GM13976 (cell line): Measurements from ENCODE around the gene TENM4.

Experiments used
- DNase-seq: peaks from one replicate; pipeline ENCODE4 v3.0.0; 2012; ENCODE audit warnings: low spot score
- CTCF ChIP-seq: IDR thresholded peaks from 2 replicates; pipeline ENCODE4 v1.5.1; 2012; ENCODE audit warnings: borderline replicate concordance, mild to moderate bottlenecking; ENCODE audit not compliant: insufficient read depth; ENCODE audit errors: extremely low read depth, missing control alignments, control extremely low read depth
- in situ Hi-C: fragments of 300-500 bp; cut with MboI; formaldehyde crosslinking; loops from one replicate; pipeline ENCODE4 v1.12.0; 2022; ENCODE audit warnings: low sequenced_read_pairs, mixed read lengths, inconsistent platforms; ENCODE audit not compliant: unreplicated experiment

Gene TENM4

GRCh38 chr11:78782725-78783124 is 658.1 kb downstream of the TENM4 start:
- TF ChIP-seq CTCF, result no peak
- in situ Hi-C loops, result no loop called here
- DNase-seq, result no peak

DNA sequence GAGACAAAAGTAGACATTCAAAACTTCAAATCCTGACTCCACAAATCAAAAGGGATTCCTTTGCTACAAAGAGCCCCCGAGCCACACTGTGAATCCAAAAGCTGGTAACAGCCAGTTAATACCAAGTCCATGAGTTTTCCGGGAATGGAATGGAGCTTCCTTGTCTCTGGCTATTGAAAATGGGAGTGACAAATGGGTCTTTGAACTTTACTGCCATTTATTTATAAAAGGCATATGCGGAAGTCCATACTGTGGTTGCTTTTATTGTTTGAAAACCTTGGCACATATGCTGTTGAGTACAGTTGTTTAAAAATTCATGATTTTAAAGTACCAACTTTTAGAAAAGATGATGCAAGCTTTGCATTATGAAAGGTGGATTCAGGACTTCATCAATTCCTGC is 659.9 kb downstream of the TENM4 start:
- no peak for DNase-seq
- no peak for TF ChIP-seq CTCF
- in situ Hi-C loops, result no loop called here

- no peak for TF ChIP-seq CTCF
- in situ Hi-C loops, result no loop called here
- DNase-seq, result no peak
Measured at GRCh38 chr11:78773492-78773891, 667.3 kb downstream of the TENM4 start.

GRCh38 chr11:78773077-78773476 is 667.8 kb downstream of the TENM4 start:
- in situ Hi-C loops, result no loop called here
- TF ChIP-seq CTCF, result no peak
- DNase-seq, result no peak

DNA sequence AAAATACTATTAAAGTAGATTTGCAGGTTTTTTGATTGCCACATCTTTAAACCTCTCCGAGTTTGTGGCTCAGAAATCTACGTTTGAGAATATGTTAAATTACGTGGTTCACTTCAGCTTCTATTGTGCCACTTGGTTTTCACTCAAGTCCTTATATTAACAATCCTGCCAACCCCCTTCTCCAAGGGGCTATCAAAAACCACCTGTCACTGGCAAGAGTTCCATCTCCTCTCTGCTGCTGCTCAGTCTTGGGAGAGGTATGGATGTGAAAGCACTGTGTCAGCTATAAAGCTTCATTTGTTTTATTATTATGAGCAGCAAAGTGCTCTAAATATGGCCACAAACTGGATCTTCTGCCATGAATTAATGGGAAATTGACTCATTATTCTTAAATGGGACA is 668.6 kb downstream of the TENM4 start:
- in situ Hi-C loops, result no loop called here
- TF ChIP-seq CTCF, result no peak
- DNase-seq, result no peak

- in situ Hi-C loops, result no loop called here
- no peak for TF ChIP-seq CTCF
- DNase-seq, result no peak
Measured at GRCh38 chr11:78770931-78771330, 669.9 kb downstream of the TENM4 start.

GRCh38 chr11:78768971-78769370 is 671.9 kb downstream of the TENM4 start:
- in situ Hi-C loops, result no loop called here

More at GRCh38 chr11:78768971-78769370, 671.9 kb downstream of the TENM4 start:
- DNase-seq, result no peak
- TF ChIP-seq CTCF, result no peak
